Adrenal gland (tissue), 5 donors: ENCODE measurements around the gene VAMP1.

Experiments
- CTCF ChIP-seq, 6 experiments: fragments of 450-650 bp in 4 of 6; fragments of 200-600 bp in 2 of 6; sonication (generic) in 1 of 6; IDR thresholded peaks; 1 replicate in 5 of 6; 2 replicates in 1 of 6; pipeline versions ENCODE4 v1.5.1 to v1.8.0; 2016 to 2021; ENCODE audit warnings: antibody characterized with exemption in 6 of 6, mild to moderate bottlenecking in 2 of 6, moderate library complexity in 1 of 6
- POLR2A ChIP-seq, 2 donors: fragments of 450-650 bp; IDR thresholded peaks; one replicate each; pipeline ENCODE4 v1.6.1; 2017; ENCODE audit warnings: antibody characterized with exemption in 2 of 2, mild to moderate bottlenecking in 2 of 2, moderate library complexity in 1 of 2
- donor health status: DM: no; HTN: no; CAD: no.

- TF ChIP-seq POLR2A (IDR thresholded peaks at IDR 0.05) (no peak), CTCF (IDR thresholded peaks at IDR 0.05) (no peak)
Observed at GRCh38 chr12:6426882-6427671, 43.4 kb downstream of the VAMP1 start.
